Parathyroid adenoma (tissue), 2 donors: Measurements from ENCODE around the gene NR2F2.

ENCODE experiments used
- H2AFZ ChIP-seq: fragments of 300-600 bp; sonication (generic); one replicate; pipeline ENCODE4 v1.7.0; 2017; ENCODE audit warnings: antibody characterized with exemption, mild to moderate bottlenecking
- H3K27ac ChIP-seq: fragments of 300-600 bp; sonication (generic); one replicate; pipeline ENCODE4 v1.7.0; 2017
- H3K27me3 ChIP-seq: fragments of 300-600 bp; sonication (generic); one replicate; pipeline ENCODE4 v1.7.0; 2017; ENCODE audit warnings: low read length; ENCODE audit not compliant: control insufficient read depth, insufficient read depth
- H3K36me3 ChIP-seq: fragments of 300-600 bp; sonication (generic); one replicate; pipeline ENCODE4 v1.7.0; 2017; ENCODE audit warnings: low read length; ENCODE audit not compliant: control insufficient read depth, insufficient read depth
- H3K4me1 ChIP-seq: fragments of 300-600 bp; sonication (generic); one replicate; pipeline ENCODE4 v1.7.0; 2017; ENCODE audit warnings: control low read depth
- H3K4me2 ChIP-seq: fragments of 300-600 bp; sonication (generic); one replicate; pipeline ENCODE4 v1.7.0; 2017; ENCODE audit warnings: low read length
- H3K4me3 ChIP-seq: fragments of 300-600 bp; sonication (generic); one replicate; pipeline ENCODE4 v1.7.0; 2017; ENCODE audit warnings: low read depth, low read length
- H3K79me2 ChIP-seq: fragments of 300-600 bp; sonication (generic); one replicate; pipeline ENCODE4 v1.7.0; 2017; ENCODE audit warnings: control low read depth
- H3K9ac ChIP-seq: fragments of 300-600 bp; sonication (generic); one replicate; pipeline ENCODE4 v1.7.0; 2017; ENCODE audit warnings: mild to moderate bottlenecking
- H3K9me3 ChIP-seq: fragments of 300-600 bp; sonication (generic); one replicate; pipeline ENCODE4 v1.7.0; 2017; ENCODE audit warnings: low read length; ENCODE audit not compliant: control insufficient read depth
- CTCF ChIP-seq: fragments of 300-600 bp; sonication (generic); IDR thresholded peaks from one replicate; pipeline ENCODE4 v1.7.0; 2017; ENCODE audit warnings: antibody characterized with exemption, mild to moderate bottlenecking
- donor health status: primary hyperparathyroidism.

Gene NR2F2

GRCh38 chr15:96342406-96343112, 12.1 kb downstream of the NR2F2 start:
- Histone ChIP-seq H3K4me2 (no peak overlapping the region), H3K4me1 (peaks cover 9% of the 10 kb centered on the region), H3K9ac (peak overlapping the region; percentile 72), H3K36me3 (no peaks in the 10 kb centered on the region), H2AFZ (no peak overlapping the region), H3K27ac (peak overlapping the region; percentile 96), H3K27me3 (no peaks in the 10 kb centered on the region), H3K79me2 (peaks cover 56% of the 10 kb centered on the region), H3K9me3 (no peaks in the 10 kb centered on the region), H3K4me3 (no peak overlapping the region)
- TF ChIP-seq CTCF = no peak

DNA sequence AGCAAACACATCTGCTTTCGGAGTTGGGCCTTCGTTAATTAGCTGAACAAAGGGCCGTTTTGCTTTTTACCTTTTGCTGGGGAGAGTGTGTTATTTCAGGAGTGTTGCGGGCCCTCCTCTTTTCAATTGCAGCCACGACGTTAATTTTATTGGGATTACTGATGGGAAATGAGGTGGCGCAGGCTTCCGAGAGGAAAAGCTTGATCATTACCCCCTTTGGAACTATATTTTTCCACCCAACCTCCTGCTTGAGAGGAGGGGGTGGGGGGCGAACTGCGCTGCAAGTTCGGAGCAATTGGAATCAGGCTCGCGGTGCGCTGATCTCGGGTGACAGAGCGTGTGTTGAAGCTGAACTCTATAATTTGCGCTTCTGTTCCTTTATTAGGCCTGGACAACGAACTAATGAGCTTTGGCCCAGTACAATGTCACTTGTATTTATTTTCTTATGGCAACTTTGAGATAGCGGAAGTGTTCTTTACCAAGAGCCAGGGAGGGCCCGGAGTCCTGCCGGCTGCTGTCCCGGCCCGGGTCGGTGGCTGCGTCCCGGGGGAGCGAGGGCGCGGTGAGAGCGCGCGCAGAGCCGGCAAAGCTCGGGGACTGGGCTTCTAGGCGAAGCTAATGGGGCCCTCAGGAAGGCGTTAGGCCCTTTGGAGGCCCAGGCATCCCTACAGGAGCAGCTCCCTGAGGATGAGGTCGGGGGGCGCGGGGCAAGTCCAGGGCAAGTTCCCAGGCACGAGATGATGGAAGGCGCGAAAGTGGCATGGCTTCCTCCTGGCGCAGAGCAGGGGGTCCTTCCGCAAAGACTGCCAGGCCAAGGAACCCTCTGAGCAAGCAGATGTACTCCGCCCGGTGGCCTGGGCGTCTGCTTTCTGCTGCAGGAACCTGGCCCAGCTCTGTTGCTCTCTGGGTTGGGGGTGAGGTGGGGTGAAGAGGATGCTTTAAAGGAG, 12.9 kb downstream of the NR2F2 start:
- Histone ChIP-seq H2AFZ (no peak overlapping the region), H3K27me3 (no peaks in the 10 kb centered on the region), H3K9ac (peak overlapping the region; percentile 72), H3K27ac (peak overlapping the region; percentile 96), H3K4me3 (no peak overlapping the region), H3K79me2 (peaks cover 54% of the 10 kb centered on the region), H3K36me3 (no peaks in the 10 kb centered on the region), H3K4me1 (peaks cover 9% of the 10 kb centered on the region), H3K9me3 (no peaks in the 10 kb centered on the region), H3K4me2 (no peak overlapping the region)
- TF ChIP-seq CTCF = no peak

DNA sequence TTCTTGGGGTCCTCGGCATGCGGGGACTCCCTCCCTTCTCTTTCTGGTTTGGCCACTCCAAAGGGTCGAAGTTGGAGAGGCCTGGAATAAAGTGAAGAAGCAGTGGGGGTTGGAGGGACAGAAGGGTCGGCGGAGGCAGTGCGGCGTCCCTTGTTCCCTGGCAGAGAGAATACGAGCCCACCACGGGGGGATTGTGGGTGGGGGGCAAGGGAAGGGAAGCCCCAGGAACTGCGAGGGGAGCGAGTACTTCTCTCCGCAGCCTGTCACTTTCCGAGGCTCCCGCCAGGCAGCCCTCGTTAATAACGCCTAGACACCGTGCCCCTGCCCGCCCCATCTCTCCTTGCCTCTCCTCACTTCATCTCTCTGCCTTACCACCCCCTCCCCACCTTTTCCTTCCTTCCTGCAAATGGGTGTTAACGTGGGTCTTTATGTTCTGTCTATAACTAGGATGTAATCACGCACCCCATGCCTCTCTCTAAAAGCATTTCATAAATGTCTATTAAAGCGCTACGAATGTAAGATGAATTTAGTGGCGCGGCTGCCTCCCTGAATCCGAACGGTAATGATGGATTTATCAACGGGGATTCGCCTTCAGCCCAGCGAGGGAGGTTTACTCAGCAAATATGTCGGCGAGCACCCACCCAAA, 13.7 kb downstream of the NR2F2 start:
- Histone ChIP-seq H3K27ac (peak overlapping the region; percentile 96), H3K27me3 (no peaks in the 10 kb centered on the region), H3K4me3 (no peak overlapping the region), H3K4me2 (no peak overlapping the region), H3K9ac (no peak overlapping the region), H3K9me3 (no peaks in the 10 kb centered on the region), H2AFZ (no peak overlapping the region), H3K4me1 (peaks cover 9% of the 10 kb centered on the region), H3K79me2 (peaks cover 54% of the 10 kb centered on the region), H3K36me3 (no peaks in the 10 kb centered on the region)
- no peak for TF ChIP-seq CTCF

- Histone ChIP-seq H3K36me3 (no peaks in the 10 kb centered on the region), H3K27ac (peak overlapping the region; percentile 96), H3K4me3 (peak overlapping the region; percentile 8), H3K4me1 (peaks cover 17% of the 10 kb centered on the region), H3K79me2 (peaks cover 48% of the 10 kb centered on the region), H3K9me3 (no peaks in the 10 kb centered on the region), H2AFZ (no peak overlapping the region), H3K4me2 (no peak overlapping the region), H3K27me3 (no peaks in the 10 kb centered on the region), H3K9ac (no peak overlapping the region)
- no peak for TF ChIP-seq CTCF
Measured at GRCh38 chr15:96344706-96345559, 14.4 kb downstream of the NR2F2 start.
